ENCODE measurements around the gene BABAM2.

The BABAM2 gene

DNA sequence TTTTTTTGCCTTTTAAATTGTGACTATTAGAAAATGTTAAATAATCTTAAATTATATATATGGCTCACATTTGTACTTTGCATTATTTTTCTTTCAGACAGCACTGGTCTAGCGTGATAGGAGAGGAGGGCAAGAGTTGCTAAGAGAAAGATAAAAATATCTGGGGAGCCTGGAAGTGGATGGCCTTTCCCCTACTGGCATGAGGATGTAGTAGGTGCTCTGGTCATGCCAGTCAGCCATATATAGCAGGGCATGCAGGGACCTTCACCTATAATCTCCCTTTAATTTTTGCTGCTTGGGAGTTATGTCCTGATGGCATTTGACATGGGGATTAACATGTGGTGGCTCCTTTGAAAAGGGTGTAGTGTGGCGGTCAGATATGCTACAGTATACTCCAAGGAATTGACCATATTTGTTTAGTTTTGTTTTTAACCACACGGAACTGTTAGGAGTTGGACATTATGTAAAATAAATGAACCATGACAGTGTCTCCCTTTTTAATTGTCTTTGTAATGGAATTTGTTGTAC, 144.7 kb downstream of the BABAM2 start:
- DNase-seq: no peak

DNA sequence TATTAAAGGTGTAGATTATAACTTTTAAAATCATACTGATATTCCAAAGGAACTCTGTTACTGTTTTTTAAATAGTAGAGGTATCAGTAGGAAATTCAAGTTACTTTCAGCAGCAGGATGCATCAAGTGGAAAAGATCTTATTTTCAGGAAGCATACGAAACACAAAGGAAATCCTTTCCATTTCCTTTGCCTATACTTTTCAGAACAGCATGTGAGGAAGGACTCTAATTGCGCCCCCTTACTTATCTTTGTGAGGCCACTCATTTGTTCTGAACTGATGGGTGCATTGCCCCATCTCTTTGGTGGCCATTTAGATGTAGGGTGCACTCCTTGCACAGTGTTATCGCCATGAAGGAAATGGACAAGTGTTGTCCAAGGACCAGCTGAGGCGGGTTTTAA, 145.3 kb downstream of the BABAM2 start:
- no peak for DNase-seq

DNA sequence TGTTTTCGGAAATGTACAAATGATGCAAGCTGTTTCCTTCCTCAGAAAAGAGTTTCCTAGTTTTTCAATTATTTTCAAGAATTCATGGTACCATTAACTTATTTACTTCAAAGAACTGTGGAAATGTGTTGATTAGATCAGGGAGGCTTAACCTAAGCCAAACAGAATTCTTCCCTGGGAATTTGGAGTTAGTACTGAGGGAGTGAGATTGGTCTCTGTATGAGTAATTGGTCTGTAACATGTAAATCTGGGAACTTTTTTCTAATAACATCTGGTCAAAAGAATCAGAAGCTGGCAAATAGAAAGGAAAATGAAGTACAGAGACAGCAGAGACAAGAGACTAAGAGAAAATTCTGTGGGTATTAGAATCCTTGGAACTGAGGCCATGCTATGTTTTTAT, 145.8 kb downstream of the BABAM2 start:
- no peak for DNase-seq

DNA sequence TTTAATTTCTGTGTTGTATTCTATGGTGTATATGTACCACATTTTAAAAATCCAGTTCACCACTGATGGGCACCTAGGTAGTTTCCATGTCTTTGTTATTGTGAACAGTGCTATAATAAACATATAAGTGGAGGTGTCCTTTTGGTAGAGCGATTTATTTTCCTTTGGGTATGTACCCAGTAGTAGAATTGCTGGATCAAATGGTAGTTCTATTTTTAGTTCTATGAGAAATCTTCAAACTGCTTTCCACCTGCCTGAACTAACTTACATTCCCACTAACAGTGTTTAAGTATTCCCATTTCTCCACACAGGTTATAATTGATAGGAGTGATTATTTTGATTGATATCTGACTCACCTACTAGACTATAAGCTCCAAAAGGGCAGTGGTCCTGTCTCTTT, 148.2 kb downstream of the BABAM2 start:
- DNase-seq: no peak

DNA sequence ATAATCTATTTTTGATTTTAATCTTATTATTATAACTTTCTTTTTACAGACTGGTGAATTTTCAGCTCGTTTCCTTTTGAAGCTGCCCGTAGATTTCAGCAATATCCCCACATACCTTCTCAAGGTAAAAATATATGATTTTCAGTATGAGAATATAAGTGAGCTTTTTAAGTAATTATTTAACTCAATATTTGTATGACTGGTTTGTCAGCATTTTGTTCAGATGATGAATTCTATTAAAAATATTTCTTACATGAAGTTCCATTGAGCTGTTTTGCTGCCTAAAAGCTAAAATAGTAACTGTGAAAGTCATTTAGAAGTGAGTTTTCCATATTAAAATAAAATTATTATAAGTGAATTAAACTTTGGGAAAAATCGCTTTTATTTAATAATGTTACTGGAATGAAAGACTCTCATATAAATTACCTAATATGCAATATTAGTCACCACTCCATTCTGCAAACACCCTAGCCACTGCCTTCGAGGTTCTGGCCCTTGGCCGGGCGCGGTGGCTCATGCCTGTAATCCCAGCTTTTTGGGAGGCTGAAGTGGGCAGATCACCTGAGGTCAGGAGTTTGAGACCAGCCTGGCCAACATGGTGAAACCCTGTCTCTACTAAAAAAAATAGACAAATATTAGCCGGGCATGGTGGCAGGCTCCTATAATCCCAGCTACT, 155.3 kb downstream of the BABAM2 start:
- no peak for DNase-seq

DNA sequence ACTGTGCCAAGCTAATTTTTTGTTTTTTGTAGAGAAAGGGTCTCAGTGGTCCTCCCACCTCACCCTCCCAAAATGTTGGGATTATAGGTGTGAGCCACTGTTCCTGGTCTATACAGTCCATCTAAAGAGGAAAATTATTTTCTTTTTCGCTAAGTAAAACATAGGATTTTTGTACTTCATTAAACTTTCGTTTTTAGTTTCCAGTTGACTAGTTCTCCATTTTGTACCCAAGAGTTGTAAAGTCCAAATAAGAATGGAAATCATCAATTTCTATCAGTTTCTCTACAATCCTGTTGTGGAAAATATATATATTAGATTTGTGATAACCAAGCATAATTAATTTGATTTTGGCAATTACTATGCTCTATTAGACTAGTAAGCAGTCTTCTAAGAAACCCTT, 156.4 kb downstream of the BABAM2 start:
- no peak for DNase-seq

DNA sequence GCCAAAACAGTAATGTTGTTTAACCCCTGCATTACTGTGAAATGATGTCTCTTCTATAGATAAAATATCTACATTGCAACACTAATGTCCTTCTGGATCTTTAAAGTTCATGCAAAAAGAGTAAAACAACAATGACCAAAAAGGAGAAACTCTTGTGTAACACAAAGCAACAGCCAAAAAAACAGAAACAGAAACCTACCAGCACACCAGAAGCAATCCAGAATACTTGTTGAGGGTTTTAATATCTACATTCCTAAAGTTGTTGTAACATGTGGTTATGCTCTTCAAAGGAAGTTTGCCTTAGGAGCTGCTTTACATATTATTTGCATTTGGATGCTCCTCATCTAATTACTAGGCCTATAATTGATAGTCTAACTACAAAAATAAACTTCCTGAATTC, 157.2 kb downstream of the BABAM2 start:
- peak; percentile 77 for DNase-seq

DNA sequence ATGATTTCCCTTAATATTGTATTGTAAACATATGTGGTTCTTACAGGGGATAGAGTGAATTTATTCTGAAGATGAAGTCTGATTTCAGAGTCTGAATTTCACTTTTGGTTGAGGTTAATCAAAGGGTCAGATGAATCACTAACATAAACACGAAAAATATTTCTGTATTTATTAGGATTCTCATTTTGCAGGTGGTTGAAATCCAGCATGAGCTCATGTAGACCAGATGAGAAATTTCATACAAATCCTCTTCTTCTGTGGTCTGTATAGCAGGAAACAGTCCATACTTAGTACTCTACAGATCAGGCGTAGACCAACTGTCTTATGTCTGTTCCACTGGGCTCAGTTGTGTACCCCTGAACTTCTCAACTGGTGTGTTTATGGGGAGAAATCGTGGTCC, 157.8 kb downstream of the BABAM2 start:
- DNase-seq: peak; percentile 26

DNA sequence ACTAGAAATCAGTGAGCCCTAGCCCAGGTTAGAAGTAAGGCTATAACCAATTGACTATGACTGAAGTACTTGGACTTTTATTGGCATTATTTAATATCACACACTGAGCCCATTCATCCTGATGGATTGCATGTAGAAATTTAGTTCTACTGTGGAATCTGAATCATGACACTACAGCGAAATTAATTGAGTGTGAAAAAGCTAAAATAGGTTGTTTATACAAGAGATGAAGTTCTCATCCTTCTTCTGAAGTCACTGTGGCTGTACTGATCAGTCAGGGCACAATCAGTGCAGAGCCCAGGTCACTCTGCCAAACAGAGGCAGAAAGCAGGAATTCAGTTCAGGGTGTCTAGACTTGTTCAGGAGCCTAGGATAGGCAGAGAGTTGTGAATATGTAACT, 158.9 kb downstream of the BABAM2 start:
- peak; percentile 66 for DNase-seq

DNA sequence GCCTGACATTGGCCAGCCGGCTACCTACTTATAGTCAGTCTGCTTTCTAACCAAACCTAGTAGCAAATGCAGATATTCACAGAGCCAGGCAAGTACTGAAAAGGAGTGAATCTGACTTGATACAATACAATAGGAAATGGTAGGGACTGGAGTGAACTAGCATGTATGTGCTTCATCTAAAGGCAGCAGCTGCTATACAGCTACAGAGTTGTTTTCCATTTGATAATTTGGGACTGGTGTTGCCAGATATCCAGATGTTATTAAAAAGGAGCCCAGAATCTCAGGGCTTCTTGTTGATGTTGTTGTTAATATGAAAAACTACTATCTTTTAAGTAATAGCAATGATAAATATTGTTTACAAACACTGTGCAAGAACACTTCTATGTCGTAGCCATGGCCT, 159.4 kb downstream of the BABAM2 start:
- no peak for DNase-seq

DNA sequence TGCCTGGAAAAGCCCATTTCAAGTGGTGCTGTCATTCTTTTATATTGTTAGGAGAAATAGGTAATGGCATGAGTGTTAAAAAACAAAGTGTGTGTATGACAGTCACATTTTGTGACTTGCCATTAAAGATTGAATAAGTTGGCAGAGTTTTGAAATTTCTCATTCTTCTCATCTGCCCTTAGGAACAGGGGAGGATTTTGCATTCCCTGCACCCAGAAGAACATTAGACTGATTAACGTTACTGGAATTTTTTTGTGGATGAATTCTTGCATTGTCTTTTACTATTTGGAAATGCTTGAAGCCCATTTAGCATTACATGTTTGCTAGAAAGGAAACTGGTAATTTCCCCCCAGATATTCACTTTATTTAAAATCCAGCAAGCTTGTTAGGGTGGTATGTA, 162.2 kb downstream of the BABAM2 start:
- DNase-seq: peak; percentile 70

DNA sequence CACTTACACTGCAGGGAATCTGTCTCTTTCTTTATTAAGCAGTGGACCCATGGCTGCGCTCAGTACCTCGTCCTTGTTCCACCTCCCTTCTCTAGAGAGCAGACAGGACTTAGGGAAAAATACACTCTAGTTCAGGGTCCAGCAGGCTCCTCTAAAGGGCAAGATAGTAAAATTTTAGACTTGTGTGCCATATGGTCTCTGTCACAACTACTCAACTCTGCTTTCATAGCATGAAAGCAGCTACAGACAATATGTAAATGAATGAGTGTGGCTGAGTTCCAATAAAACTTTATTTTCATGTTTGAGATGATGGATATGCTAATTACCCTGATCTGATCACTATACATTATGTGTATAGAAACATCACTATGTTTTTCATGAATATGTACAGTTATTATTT, 163.1 kb downstream of the BABAM2 start:
- DNase-seq: no peak

DNA sequence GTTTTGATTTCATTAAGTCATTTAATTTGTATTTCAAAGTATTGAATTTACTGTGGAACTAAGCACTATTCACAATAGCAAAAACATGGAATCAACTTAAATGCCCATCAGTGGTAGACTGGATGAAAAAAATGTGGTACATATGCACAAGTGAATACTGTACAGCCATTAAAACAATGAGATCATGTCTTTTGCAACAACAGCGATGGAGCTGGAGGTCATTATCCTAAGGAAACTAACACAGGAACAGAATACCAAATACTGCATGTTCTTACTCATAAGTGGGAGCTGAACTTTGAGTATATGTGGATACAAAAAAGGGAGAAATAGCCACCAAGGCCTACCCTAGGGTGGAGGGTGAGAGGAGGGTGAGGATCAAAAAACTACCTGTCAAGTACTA, 164.4 kb downstream of the BABAM2 start:
- peak; percentile 30 for DNase-seq

DNA sequence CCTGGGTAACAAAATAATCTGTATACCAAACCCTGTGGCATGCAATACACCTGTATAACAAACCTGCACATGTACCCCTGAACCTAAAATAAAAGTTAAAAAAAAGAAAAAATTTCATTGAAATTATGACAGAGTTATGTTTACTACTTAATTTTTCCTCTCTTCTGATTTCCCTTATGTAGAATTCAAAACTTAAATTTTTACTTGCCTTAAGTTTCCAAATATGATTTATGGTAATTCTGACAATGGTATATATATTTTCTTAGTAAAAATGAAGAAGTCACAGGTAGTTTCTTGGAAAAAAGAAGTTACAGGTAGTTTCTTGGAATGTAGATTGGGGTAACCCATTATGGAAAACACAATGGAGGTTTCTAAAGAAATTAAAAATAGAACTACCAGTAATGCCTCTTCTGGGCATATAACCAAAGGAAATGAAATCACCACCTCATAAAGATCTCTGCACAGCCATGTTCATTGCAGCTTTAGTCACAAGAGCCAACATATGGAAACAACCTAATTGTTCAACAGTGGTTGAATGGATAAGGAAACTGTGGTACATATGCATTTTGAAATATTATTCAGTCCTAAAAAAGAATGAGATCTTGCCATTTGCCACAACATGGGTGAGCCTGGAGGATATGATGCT, 164.9 kb downstream of the BABAM2 start:
- DNase-seq: peak; percentile 62

DNA sequence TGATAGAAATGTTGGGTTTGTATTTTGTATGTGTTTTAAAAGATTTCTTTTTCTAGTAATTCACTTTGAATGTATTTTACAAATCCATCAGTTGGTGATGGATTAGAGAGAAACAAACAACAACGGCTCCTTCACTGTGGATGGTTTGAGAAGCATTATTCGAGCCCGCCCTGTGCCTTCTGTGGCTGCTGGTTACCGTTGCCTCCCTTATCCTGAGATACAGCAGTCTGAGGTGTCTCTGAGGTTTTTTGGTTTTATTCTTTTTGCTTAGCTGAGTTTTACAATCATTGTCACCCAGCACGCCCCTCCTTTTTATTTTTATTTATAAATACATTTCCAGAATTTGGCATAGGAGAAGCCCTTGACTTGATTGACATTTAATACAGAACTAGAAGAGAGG, 168.3 kb downstream of the BABAM2 start:
- no peak for DNase-seq

DNA sequence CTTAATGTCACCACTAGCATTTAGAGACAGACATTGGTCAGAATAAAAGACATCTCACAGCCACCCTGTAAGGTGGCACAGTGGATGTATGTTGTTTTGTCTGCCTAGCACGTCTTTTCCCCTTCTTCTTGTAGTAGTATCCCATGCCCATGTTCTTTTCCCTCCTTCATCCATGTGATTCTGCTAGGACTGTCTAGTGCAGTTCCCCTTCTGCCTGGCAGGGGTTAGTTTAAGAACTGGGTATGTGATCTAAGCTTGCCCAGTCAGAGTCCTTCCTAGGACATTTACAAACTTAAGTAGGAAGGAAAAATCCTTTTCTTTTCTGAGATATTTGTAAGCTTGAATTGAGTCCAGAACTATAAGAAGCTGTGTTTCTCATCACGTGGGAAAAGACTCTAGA, 172.3 kb downstream of the BABAM2 start:
- DNase-seq: peak; percentile 24

DNA sequence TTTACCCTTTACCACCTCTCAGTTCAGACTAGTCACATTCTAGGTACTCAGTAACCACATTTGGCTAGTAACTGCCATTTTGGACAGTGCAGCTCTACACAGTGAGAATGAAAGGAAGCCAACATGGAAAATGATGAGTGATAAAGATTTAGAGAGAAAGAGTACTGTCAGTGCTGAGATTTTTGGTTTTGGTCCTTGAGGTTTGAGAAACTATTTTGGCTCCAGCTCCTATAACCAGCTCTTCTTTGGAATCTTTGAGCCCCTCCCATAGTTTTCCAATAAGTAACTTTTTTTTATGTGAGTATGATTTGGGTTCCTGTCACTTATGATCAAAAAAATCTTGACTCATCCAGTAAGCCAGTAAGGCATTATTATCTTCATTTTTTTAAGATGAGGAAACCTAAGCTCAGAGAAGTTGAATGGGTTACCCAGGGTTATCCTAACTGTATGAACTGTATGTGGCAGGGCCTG, 173.0 kb downstream of the BABAM2 start:
- peak; percentile 89 for DNase-seq

DNA sequence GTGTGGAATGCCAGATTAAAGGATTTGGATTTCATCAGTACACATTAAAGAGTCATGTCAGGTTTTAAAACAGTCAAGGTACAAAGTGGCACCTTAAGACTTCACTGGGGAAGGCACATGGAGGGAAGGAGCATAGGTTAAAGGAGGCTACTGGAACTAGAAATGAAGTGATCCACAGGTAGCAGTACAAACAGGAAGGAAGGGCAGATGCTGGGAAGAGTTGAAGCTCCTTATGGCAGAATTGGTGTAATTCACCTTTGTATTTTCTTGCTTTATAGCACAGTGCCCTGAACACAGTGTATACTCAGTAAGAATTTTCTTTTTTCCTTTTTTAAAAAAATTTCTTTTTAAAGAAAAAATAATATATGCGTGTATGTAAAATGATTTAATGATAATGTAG, 177.1 kb downstream of the BABAM2 start:
- no peak for DNase-seq

DNA sequence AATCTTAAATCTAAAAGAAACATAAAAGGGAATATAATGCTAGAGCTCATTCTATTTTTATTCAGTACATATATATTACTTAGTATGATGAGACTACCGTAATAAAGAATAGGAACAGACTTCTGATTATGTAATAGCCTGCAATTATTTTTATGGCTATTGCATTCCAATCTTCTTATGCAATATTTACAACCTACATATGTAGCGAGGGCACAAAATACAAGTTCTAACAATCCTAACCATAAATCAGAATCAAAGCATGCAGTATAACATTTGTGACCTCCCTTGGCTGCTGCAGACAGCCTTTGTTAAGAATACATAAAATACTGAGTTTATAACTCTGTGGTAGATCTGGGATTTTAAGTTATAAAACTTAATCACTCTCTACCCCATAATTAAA, 177.6 kb downstream of the BABAM2 start:
- peak; percentile 73 for DNase-seq

DNA sequence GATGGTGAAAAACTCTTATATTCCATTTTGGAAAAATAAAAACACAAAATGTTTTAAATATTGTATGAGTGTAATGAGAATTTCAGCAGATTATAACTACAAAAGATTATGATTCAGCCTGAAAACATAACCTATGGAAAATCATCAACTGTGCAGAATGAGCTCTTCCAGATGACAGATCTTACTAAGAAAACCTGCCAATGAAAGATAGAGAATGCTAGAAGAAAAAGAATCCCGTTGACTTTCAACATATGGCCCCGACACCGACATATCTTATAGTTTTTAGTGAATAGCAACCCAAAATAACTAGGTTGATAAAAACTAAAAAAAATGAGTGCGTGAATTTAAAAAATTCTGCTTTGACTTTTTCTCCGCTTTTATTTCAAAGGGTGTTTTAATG, 178.0 kb downstream of the BABAM2 start:
- DNase-seq: no peak

DNA sequence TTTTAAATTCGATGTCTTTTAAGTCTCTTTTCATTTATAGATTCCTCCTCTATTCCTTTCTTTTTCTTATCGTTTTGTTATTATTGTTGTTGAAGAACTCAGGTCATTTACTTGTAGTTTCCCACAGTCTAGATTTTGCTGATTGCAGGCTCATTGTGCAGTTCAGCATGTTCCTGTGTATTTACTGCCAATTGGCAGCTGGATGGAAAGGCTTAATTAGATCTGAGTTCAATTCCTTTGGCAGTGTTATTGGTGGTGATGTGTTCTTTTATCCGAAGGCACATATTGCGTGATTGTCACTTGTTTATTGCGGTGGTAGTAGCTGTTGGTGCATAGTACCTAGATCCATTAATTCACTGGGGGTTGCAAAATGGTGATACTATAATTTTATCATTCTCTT, 180.7 kb downstream of the BABAM2 start:
- DNase-seq: no peak

DNA sequence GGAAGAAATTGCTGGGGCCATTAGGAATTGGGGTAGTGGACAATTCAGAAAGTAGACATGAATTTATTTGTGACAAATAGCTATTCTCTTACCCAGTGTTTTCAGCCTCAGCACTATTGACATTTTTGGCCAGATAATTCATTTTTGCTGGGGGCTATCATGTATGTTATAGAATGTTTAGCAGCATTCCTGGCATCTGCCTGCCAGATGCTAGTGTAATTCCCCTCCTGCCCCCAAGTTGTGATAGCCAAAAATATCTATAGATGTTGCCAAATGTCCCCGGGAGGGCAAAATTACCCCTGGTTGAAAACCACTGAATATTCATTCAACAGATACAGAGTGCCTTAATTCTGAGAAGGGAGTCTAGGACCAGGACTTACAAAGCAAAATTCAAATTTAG, 183.6 kb downstream of the BABAM2 start:
- DNase-seq: peak; percentile 59

DNA sequence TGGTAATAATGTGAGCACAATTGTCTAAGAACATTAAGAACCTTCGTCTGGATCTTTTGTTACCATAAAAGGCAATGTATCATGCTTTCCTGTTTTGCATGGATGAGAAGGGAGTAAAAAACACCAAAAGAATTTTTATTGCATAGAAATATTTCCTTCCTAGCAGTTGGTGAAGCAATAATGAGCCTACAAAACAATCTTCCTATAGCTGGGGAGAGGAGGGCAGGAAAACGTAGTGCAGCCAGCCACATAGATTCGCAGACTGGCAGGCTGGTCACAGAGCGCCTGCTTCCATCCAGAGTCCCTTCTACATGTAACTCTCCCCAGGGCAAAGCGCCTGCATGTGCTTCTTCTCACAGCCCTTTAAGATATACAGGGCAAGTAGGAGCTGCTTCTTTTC, 190.4 kb downstream of the BABAM2 start:
- DNase-seq: peak; percentile 94

DNA sequence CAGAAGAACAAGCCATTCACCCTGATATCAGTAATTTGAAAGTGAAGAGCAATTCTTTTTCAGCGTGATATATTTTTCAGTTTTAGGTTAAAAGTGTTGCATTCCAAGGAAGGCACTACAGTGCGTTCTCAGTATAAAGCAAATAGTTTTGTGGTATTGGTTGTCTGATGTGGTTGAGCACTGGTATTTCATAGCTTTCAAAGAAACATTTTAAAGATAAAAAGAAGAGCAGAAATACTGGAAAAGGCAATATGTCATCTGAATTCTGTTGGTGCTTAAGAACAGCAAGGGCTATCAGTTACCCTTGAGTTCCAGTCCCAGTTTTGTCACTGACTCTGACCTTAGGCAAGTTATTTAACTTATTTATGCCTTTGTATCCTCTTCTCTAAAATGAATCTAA, 191.6 kb downstream of the BABAM2 start:
- peak; percentile 88 for DNase-seq

DNA sequence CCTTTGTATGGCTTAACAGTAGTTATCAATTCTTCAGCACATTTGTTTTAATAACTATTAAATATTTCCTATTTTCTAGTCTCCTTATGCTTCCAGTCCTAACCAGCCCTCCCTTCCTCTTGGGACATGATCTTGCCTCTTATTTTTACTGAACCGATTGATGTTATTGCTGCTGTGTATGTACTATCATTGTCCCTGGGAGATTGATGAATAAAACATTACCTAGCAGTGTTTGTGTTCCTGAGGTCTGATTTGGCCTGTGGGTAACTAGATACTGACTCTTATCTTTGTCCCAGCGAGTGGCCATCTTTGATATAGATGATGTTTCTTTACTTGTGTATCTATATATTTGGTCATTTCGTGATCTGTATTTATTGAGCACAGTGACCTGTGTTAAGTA, 192.9 kb downstream of the BABAM2 start:
- DNase-seq: no peak

Measured in fibroblast of skin of right biceps (primary cell).